ENCODE data around the gene NYNRIN. TPM values are rescaled to one million over a fixed set of nuclear protein-coding genes. Genes with fewer than 3 reads are reported as not detected.

NYNRIN gene
- 0.23 to 0.36 TPM (median 0.29 TPM) in 5 replicates for total RNA-seq (2022; extraction: Qiagen RNA extraction)

DNA sequence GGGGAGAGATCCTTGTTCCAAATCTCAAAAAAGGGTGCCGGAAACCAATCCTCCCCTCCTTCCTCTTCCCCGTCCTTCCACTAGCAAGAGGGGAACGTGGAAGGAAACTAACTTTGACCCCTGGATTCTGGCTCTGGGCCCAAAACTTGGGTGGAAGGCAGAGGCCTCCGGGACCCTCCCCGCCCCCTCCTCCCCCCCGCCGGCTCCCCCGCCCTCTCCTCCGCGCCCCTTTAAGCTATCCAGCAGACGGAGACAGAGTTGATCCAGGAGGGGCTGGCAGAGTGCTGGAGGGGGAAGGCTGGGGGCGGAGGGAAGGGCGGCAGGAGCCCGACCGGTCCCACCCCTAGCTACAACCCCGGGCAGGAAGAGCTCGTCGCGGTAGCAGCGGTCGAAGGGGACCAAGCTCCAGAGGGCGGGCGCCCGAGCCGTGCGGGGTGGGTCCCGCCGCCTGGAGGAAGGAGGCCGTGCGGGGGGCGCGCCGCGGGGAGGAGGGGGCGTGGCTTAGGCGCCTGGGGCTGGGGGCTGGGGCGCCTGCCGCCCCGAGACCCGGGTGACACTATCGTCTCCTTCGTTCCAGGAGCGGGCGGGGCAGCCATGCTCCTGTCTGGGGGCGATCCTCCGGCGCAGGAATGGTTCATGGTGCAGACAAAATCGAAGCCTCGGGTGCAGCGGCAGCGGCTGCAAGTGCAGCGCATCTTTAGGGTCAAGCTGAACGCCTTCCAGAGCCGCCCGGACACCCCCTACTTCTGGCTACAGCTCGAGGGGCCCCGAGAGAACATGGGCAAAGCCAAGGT is at the start of gene NYNRIN:
Gene NYNRIN (plus strand): TSS at position 351 of the 794 bp plus-strand sequence. CDS start 244 bp downstream, at position 595.

DNA sequence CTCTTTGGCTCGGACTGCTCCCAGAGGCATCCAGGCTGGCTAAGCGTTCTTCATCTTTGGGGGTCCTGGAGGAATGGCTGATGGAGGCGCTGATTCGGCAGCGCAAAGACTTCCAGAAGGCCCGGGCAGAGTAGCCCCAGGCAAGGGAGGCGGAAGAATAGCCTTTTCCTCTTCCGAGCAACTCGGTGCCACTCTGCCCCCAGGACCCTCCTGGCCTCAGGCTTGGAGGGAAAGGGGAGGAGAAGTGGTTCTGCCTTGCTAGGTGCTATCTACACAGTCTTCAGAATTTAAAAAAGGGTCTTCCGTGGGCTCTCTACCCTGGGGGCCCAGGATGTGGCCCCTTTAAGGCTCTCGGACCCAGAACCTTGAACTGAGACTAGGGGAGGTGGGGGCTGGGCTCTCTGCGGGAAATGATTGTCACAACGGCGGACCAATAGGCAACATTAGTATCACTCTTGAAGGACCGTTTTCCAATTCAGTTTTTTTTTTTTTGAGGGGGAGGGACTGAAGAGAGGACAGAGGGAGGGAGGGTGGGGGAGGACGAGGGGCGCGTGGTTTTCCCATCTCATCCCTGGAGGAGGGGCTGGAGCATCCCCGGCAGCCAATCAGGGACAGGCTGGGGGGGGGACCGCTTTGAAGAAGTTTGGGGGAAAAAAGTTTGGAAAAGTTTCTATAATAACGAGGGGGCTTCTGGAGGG is 31.1 kb upstream of the NYNRIN start, which contains the start of gene NFATC4:
Gene NFATC4 (plus strand): TSS at position 671 of the 698 bp plus-strand sequence. CDS start 157 bp downstream, outside the sequence.

DNA sequence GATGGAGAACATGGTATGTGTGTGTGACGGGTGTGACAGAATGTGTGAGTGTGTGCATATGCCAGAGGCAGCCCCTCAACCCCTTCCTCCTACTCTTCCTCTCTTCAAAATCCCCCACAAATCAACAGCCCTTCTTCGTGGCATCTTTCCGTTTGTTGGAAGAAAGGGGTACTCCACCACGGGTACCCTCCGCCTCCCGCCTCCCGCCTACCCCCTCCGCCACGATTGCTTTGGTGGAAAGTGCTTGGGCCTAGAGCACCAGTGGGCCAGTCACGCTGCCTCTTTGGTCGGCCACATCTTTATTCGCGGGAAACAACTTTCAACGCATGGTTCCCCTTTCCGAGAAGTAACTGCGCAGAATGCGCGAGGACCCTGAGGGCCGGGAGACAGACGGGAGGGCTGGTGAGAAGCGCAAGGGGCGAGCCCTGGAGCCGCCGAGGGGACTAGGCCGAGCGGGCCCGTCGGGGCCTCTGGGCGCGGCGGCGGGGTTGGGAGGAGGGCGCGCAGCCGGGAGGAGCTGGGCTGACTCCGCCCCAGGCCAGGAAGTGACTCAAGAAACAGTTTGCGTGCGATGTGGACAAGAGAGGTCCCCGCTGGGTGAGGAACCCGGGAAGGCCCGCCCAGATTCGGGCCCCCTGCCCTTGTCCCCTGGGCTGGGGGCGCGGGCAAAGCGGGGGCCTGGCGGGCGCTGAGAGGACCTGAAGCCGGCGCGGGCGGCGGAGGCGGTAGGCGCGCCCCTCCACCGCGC is 30.8 kb downstream of the NYNRIN start, which contains the start of the genes CBLN3 and KHNYN:
Gene CBLN3 (minus strand): TSS at position 274 of the 748 bp plus-strand sequence. CDS start 614 bp downstream, outside the sequence.
Gene KHNYN (plus strand): TSS at position 560 of the 748 bp plus-strand sequence. CDS start 777 bp downstream, outside the sequence.

DNA sequence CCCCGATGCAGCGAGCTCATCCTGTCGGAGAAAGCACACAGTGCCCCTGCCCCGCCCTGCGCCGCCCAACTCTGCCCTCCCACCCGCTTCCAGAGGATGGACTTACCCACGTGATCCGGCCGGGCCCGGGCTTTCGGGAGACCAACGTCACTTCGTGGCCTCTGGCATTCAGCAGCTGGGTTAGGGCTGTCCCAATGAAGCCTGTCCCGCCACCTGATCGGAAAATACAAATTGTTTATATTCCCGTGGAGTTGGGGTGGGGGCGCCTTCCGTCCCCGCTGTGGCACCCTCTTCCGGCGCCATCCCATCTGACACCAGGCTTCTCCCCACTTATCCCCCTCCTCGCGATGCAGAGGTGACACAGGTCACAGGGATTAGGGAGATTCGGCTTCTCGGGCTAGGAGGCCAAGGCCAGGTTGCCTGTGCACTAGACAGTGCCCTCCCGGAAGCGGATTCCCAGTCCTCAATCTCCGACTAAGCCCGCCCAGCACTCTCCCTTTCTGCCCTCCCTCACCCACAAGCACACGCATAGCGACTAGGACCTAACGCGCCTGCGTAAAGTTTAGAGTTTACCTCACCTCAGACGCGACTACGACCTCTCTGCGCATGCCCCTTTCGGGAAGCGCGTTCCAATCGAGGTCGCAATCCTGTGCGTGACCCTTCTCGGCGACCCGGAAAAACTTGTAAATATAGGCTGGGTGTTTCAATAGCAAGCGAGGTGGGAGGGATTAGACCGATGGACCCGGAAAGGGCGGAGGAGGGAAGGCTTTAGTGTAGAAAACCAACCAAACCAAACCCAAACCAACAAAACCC is 43.6 kb downstream of the NYNRIN start, which contains the start of gene SDR39U1:
Gene SDR39U1 (minus strand): TSS at position 537 of the 813 bp plus-strand sequence. CDS start 7 bp downstream, at position 530.

Other genes with a start within 250 kb of the NYNRIN start
- 16.8 to 21.0 TPM (median 17.7 TPM) in 5 replicates for gene IRF9, start 237.7 kb upstream of the NYNRIN start, total RNA-seq (2022; extraction: Qiagen RNA extraction)
- gene REC8, start 226.9 kb upstream of the NYNRIN start, total RNA-seq (2022; extraction: Qiagen RNA extraction): 3.3 to 6.5 TPM (median 5.3 TPM) in 5 replicates
- 72.5 to 89.6 TPM (median 84.6 TPM) in 5 replicates for gene IPO4, start 210.2 kb upstream of the NYNRIN start, total RNA-seq (2022; extraction: Qiagen RNA extraction)
- 58.4 to 64.8 TPM (median 63.8 TPM) in 5 replicates for gene TM9SF1, start 203.6 kb upstream of the NYNRIN start, total RNA-seq (2022; extraction: Qiagen RNA extraction)
- gene TSSK4, start 193.3 kb upstream of the NYNRIN start, total RNA-seq (2022; extraction: Qiagen RNA extraction): not detected in 5 replicates
- gene CHMP4A, start 185.5 kb upstream of the NYNRIN start, total RNA-seq (2022; extraction: Qiagen RNA extraction): 75.9 to 98.1 TPM (median 81.6 TPM) in 5 replicates
- 29.1 to 34.2 TPM (median 30.7 TPM) in 5 replicates for gene MDP1, start 182.9 kb upstream of the NYNRIN start, total RNA-seq (2022; extraction: Qiagen RNA extraction)
- 450 to 490 TPM (median 458 TPM) in 5 replicates for gene NEDD8, start 166.6 kb upstream of the NYNRIN start, total RNA-seq (2022; extraction: Qiagen RNA extraction)
- 54.1 to 66.3 TPM (median 57.2 TPM) in 5 replicates for gene GMPR2, start 166.1 kb upstream of the NYNRIN start, total RNA-seq (2022; extraction: Qiagen RNA extraction)
- gene TINF2, start 156.4 kb upstream of the NYNRIN start, total RNA-seq (2022; extraction: Qiagen RNA extraction): 34.4 to 39.3 TPM (median 36.4 TPM) in 5 replicates
- gene TGM1, start 135.8 kb upstream of the NYNRIN start, total RNA-seq (2022; extraction: Qiagen RNA extraction): 0.89 to 1.9 TPM (median 1.4 TPM) in 5 replicates
- gene RABGGTA, start 127.4 kb upstream of the NYNRIN start, total RNA-seq (2022; extraction: Qiagen RNA extraction): 15.5 to 19.8 TPM (median 17.5 TPM) in 5 replicates
- 10.4 to 14.5 TPM (median 11.6 TPM) in 5 replicates for gene DHRS1, start 99.2 kb upstream of the NYNRIN start, total RNA-seq (2022; extraction: Qiagen RNA extraction)
- gene NOP9, start 99.2 kb upstream of the NYNRIN start, total RNA-seq (2022; extraction: Qiagen RNA extraction): 13.5 to 16.8 TPM (median 15.9 TPM) in 5 replicates
- gene CIDEB, start 91.0 kb upstream of the NYNRIN start, total RNA-seq (2022; extraction: Qiagen RNA extraction): 0.08 to 0.24 TPM (median 0.17 TPM) in 5 replicates
- gene LTB4R2, start 88.9 kb upstream of the NYNRIN start, total RNA-seq (2022; extraction: Qiagen RNA extraction): 2.1 to 5.7 TPM (median 4.5 TPM) in 5 replicates
- 4.4 to 7.8 TPM (median 5.9 TPM) in 5 replicates for gene LTB4R, start 87.5 kb upstream of the NYNRIN start, total RNA-seq (2022; extraction: Qiagen RNA extraction)
- gene ADCY4, start 63.9 kb upstream of the NYNRIN start, total RNA-seq (2022; extraction: Qiagen RNA extraction): not detected in 5 replicates
- gene RIPK3, start 59.0 kb upstream of the NYNRIN start, total RNA-seq (2022; extraction: Qiagen RNA extraction): not detected in 5 replicates
- gene NFATC4, start 30.8 kb upstream of the NYNRIN start, total RNA-seq (2022; extraction: Qiagen RNA extraction): 0.16 to 0.42 TPM (median 0.18 TPM) in 5 replicates
- gene CBLN3, start 30.7 kb downstream of the NYNRIN start, total RNA-seq (2022; extraction: Qiagen RNA extraction): 0.77 to 1.2 TPM (median 1.1 TPM) in 5 replicates
- gene KHNYN, start 31.0 kb downstream of the NYNRIN start, total RNA-seq (2022; extraction: Qiagen RNA extraction): 21.5 to 27.2 TPM (median 26.8 TPM) in 5 replicates
- 42.7 to 53.0 TPM (median 45.8 TPM) in 5 replicates for gene SDR39U1, start 43.8 kb downstream of the NYNRIN start, total RNA-seq (2022; extraction: Qiagen RNA extraction)
- gene CMA1, start 109.3 kb downstream of the NYNRIN start, total RNA-seq (2022; extraction: Qiagen RNA extraction): not detected in 5 replicates
- gene CTSG, start 177.2 kb downstream of the NYNRIN start, total RNA-seq (2022; extraction: Qiagen RNA extraction): not detected in 5 replicates
- gene GZMH, start 210.7 kb downstream of the NYNRIN start, total RNA-seq (2022; extraction: Qiagen RNA extraction): not detected in 5 replicates
- not detected in 5 replicates for gene GZMB, start 235.2 kb downstream of the NYNRIN start, total RNA-seq (2022; extraction: Qiagen RNA extraction)